22Rv1 (cell line): ENCODE data around the gene KIF26A.

Experiments used
- H3K27ac ChIP-seq: fragments of 450-650 bp; 2 replicates; pipeline ENCODE4 v1.5.1; 2017
- CTCF ChIP-seq: fragments of 450-650 bp; IDR thresholded peaks from 2 replicates; pipeline ENCODE4 v1.5.1; 2017; ENCODE audit warnings: mild to moderate bottlenecking
- ZFX ChIP-seq: fragments of 450-650 bp; IDR thresholded peaks from 2 replicates; pipeline ENCODE4 v1.6.1; 2017; ENCODE audit warnings: antibody characterized with exemption, borderline replicate concordance

The KIF26A gene

GRCh38 chr14:104107611-104108569 lies 30.5 kb upstream of the KIF26A start:
- TF ChIP-seq ZFX: no peak
- H3K27ac ChIP-seq: no peak overlapping the region

DNA sequence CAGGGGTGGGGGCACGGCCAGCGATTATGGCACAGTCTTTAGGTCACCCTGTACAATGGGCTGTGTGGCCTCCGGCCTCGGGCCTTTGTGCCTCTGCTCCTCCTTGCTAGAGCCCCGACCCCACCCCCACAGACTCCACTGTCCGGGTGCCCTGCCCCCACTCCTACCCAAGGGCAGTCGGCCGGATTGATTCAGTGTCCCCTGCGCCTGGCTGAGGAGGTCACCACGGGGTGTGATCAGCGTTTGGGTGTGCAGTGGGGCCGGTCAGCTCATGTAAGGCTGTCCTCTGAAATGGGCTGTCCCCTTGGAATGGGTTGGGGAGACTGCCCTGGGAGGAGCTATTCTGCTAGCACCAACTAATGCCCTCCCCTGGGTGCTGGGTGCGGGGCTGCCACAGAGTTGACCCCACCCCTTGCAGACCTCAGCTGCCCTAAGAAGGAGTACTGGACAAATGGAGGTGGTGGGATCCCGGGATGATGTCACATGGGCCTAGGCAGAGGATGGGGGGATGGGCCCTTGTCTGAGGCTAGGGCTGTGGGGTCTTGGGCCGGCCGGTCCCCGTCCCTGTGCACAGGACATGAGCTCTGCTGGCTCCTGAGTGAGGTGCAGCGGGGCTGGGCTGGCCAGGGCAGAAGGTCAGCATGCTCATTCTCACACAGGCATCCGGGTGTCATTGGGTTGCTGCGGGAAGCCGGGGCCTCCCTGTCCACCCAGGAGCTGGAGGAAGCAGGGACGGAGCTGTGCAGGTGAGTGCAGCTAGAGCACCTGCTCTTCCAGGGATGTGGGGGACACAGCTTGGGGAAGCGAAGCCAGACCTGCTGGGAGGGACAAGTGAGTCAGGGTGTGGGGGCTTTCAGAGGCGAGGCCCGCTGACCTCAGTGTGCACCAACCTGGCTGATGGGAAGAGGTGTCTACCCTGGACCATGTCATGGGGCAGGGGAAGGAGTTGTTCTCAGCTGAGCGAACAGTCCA lies 29.5 kb upstream of the KIF26A start:
- no peak overlapping the region for H3K27ac ChIP-seq
- TF ChIP-seq ZFX (no peak), CTCF (no peak)

DNA sequence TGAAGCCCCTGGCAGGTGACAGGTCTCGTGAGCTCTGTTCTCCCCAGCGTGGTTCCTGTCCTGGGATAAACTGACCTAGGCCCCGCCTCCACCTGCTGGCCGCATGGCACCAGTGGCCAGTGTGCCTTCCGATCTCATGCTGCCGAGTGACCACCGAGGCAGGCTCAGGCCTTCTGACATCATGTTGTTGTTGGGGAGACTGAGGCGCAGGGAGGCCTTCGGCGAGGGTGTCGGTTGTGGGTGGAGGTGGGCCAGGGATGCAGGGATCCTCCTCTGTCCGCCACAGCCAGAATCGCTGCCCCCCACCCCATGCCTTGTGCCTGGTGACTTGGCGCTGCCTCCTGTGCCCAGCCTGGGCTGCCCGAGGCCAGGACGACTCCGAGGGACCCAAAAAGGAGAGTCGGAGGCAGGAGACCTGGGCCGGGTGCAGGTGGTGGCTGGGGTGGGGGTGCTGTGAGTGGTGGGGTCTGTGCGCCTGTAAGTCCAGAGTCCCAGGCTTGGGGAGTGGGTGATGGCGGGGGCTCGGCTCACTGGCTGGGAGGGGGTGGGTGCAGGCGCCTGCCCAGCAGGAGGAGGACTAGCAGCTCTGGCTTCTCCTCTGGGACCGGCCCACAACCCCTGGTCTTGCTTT lies 28.5 kb upstream of the KIF26A start:
- TF ChIP-seq CTCF: no peak
- no peak for TF ChIP-seq ZFX

DNA sequence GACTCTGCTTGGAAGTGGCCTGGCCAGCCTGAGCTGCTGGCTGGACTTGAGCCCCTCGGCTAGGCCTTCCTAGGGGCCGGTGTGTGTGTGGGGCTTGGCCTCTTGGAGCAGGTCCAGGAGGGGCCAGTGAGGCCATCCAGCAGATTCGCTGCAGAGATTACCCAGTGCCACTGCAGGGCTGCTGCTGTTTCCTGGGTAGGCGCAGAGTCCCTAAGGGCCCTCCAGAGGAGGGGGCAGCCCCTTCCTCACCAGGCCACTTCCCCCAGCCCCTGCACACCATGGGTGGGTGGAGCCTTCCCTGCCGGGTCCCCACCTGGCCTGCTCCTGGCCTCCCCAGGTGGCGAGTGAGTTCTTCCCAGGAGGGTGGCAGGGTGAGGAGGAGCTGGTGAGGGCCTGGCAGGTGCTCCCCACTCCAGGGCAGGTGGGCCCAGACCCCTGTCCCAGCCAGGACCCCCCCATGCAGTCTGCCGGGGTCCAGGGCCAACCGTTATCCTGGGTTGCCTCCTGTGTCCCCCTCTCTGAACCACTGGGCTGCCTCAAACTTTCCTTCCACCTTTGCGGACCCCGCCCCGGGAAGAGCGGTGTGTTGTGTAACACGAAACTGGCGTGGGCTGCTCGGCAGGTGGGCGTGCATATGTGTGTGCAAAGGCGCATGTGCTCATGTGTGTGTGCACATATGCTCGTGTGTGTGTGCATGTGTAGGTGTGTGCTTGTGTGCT lies 27.7 kb upstream of the KIF26A start:
- no peak overlapping the region for H3K27ac ChIP-seq
- TF ChIP-seq ZFX (no peak), CTCF (no peak)

More for the DNA sequence above, 28.5 kb upstream of the KIF26A start:
- H3K27ac ChIP-seq: no peak overlapping the region

- H3K27ac ChIP-seq: no peak overlapping the region
- TF ChIP-seq ZFX: no peak
Observed at GRCh38 chr14:104111301-104112112, 26.9 kb upstream of the KIF26A start.

GRCh38 chr14:104112113-104112505 lies 26.3 kb upstream of the KIF26A start:
- TF ChIP-seq CTCF (no peak), ZFX (no peak)

More at GRCh38 chr14:104112113-104112505, 26.3 kb upstream of the KIF26A start:
- no peak overlapping the region for H3K27ac ChIP-seq
